ENCODE data around the gene CASK. TPM values are rescaled to one million over a fixed set of nuclear protein-coding genes. Genes with fewer than 3 reads are reported as not detected.

CASK gene
- polyA plus RNA-seq, 3 donors, result 43.6 to 48.2 (median 47.1) TPM

DNA sequence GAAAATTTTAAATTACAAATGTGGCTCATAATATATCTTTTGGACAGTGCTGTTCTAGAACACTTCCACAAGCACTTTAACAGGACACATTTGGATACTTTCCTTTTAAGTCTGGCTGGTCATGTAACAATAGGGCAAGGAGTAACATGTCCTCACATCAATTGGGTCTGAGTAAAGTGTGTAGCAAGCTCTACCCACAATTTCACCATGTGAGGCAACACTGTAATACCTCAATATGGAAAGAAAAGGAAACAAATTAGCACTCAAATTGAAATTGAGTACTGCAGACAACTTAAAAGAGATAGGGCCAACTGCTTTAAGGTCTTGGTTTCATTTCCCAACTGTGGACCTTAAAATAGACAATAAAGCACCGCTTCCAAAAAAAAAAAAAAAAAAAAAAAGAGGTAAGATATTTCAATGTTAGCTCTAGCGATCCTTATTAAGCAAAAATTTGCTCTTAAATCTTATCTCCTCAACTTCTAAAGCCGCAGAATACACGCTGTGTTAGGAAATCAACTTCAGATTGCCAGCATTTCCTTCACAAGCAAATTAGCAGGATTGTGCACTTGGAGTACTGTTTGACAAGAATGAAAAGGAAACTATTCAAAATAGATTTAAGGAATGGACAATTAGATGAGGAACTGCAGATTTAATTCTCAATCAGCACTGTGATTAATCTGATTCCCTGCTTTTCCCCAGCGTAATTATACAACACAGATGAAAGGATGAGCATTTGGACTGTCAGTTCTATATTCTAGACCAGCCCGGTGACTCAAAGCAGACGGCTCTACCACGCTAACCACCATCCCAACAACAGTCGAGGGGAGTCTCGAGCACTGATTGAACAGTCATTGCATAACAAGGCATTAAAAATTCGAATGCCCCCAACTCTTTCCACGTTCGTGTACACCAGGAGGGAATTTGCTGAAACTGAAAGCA lies 1.6 kb downstream of the CASK start:
- DNase-seq, result no peak

GRCh38 chrX:41919870-41920269 lies 3.5 kb downstream of the CASK start:
- DNase-seq, result no peak

- DNase-seq, result no peak
These were observed 5.8 kb downstream of the CASK start for GRCh38 chrX:41917517-41917916.

DNA sequence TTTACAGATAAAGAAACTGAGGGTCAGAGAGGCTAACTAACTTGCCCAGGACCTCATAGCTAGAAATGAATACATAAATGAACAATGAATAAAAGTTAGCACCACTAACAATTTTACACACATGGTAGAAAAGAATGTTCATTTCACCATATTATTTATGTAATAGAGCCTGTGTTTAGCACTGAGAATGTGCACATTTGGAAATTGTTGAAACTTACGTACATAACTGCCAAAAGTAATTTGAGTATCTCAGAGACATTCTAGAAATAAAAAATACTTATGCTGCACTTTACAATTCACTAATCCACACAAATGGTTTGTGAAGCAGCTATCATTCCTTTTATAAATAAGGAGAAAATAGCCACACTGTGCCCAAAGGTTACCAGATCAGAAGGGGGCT lies 9.9 kb downstream of the CASK start:
- no peak for DNase-seq

GRCh38 chrX:41912923-41913322 lies 10.4 kb downstream of the CASK start:
- DNase-seq, result no peak

- no peak for DNase-seq
These were observed 14.3 kb downstream of the CASK start for GRCh38 chrX:41909068-41909467.

GRCh38 chrX:41906515-41907187 lies 16.7 kb downstream of the CASK start:
- no peak for DNase-seq

- no peak for DNase-seq
These were observed 19.8 kb downstream of the CASK start for GRCh38 chrX:41903544-41903943.

DNA sequence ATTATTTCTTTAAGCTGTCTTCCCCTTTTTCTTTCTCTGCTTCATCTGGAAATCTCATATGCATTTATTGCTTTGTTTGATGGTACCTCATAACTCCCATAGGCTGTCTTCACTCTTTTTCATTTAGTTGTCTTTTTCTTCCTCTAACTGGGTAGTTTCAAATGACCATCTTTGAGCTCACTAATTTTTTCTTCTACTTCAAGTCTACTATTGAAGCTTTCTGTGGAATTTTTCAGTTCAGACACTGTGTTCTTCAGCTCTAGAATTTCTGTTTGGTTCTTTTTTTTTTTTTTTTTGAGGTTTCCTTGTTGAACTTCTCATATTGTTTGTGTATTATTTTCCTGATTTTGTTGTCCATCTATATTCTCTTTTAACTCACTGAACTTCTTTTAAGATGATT lies 23.0 kb downstream of the CASK start:
- no peak for DNase-seq

GRCh38 chrX:41895826-41896225 lies 27.5 kb downstream of the CASK start:
- no peak for DNase-seq

- DNase-seq, result no peak
These were observed 33.3 kb downstream of the CASK start for GRCh38 chrX:41890026-41890423.

DNA sequence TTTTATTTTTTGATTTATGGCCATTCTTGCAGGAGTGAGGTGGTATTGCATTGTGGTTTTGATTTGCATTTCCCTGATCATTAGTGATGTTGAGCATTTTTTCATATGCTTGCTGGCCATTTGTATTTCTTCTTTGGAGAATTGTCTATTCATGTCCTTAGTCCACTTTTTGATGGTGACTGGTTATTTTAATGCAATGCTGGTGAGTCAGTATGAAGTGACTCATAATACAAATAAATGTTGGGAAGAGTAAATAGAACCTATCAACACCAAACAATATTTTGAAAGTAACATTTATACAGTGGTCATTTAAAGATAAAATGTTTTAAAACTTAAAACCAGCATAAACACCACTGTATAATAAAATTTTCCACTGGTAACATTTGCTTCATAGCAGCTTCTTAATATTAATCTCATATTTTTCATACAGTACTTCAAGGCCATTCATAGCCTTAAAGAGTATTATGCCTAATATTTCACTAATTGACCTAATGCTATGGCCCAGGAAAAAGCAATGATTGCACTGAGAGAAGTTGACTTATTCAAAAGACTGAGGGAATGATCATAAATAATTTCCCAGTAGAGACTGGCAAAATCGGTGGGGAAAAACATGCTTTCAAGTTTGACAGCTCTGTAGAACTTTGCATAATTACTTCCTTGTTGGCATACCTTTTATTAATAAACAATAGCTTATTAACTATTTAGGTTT lies 33.9 kb downstream of the CASK start:
- DNase-seq, result no peak

DNA sequence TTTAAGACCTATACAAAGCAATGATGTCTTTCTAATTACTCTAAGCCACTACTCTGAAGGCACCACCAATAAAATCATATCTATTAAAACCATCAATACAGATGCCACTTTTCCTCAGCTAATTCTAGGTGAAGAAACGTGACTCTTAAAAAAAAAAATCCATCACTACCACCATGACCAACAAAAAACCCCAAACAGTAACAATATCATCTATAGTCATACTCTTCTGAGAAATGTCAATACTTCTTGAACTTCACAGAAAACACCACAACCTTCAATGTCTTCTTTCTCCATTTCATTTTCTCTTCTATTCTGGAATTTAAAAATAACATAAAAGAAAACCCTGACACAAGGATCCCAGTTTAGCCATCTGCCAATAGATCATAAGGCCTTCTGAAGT lies 35.7 kb downstream of the CASK start:
- no peak for DNase-seq

DNA sequence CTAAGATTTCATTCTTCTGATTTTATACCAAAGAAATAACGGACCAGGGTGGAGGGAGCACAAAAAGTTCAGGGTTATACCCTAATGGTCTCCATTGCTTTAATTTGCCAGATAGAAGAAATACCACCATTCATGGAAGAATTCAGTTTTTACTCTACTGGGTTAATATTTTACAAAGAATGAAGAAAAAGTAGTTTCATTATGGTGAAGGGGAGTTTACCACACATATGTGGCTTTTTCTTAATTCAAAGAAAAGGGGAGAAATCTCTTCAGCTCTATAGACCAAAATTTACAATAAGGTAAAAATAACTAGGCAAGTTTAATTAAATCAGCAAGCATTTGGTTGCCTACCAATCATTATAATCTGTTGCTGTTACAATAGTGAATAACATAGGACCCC lies 37.6 kb downstream of the CASK start:
- DNase-seq, result no peak

DNA sequence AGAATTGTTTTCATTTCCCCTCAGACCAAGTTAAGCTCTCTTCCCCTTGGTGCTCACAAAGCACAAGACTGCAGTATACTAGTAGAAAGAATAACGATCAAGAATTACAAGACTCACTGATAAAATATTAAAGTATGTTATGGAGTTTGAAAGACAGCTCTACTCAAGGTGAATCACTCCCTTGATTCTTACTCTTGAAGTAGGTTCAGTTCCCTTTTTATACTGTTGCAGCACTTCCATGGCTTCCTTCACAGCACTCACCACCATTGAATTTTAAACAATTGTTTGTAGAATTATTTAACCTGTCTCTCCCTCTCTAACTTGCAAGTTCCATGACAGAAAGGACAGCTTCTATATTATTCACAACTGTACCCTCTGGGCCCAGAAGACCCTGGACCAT lies 42.2 kb downstream of the CASK start:
- DNase-seq, result no peak

GRCh38 chrX:41877167-41877566 lies 46.2 kb downstream of the CASK start:
- DNase-seq, result no peak

DNA sequence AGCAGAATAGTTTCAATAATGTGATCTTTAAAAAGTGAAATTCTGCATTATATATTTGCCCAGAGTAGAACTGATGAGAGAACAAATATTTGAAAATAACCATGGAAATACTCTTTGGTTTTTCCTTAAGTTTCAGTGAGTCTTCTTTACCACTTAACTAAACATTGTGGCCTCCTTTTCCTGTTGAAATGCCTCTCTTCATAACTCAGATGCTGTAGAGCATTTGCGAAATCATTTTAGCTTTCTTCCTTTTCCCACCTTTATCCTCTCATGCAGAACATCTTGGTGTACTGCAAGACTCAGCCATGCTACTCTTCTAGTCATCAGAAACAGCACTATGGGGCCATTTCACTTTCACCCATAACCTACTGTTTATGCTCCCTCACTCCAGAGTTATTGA lies 48.2 kb downstream of the CASK start:
- no peak for DNase-seq

DNA sequence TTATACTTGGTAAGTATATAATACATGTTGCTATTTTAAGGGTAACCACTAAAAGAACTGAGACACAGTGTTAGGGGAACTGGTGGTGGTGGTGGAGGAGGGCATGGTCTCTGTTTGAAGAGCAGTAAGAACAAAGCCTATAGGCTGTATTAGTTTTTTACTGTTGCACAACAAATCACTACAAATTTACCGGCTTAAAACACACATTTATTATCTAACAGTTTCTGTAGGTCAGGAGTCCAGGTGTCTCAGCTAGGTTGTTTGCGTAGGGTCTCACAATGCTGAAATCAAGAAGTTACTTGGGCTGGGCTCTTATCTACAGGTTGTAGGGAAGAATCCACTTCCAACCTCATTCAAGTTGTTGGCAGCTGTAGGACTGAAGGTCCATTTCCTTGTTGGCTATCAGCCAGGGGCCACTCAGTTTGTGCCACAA lies 52.6 kb downstream of the CASK start:
- no peak for DNase-seq

- DNase-seq, result no peak
These were observed 54.9 kb downstream of the CASK start for GRCh38 chrX:41868392-41868977.

DNA sequence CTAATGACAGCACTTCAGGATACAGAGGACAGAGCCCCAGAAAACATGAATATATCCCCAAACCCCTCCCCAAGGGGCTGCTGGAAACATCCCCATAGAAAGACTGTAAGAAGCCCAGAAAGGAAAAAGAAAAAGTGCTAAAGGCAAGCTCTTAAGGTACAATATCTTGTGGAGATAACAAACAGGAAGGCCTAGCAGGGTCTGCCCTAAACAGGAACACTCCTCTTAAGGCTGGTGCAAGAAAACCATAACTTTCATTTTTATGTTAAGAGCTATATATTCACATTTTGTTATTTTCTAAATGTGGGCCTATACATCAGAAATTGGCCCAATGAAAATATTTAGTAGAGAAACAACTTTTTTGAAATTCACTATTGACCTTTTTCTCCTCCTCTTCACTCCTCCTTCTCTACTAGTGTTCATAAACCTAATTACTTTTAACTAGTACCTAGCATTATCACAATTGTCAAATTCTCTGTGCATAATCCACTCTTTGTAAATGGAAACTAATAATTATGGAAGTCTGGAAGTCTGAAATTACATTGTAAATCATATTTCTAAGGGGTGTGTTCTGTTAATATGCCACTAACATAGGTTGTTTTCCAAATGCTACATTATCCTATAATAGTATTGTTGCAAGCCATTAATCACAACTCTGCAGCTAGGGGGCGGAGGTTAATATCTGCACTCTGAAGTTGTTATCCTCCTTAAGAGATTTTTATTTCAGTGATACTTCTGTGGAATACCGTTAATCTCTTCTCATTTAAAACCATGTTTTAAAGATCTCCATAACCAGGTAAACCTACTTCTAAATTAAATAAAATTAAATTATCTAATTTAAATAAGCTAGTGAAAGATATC lies 59.8 kb downstream of the CASK start:
- no peak for DNase-seq

- no peak for DNase-seq
These were observed 60.7 kb downstream of the CASK start for GRCh38 chrX:41862562-41863184.

All from renal pelvis (tissue), 4 donors.